Muscle layer of colon (tissue), 2 donors: ENCODE results near the gene SMCHD1.

Experiments used
- H3K27ac ChIP-seq: one replicate; pipeline ENCODE4 v1.7.0; 2013; ENCODE audit warnings: low read depth, mild to moderate bottlenecking, low read length, moderate library complexity
- H3K27me3 ChIP-seq, 2 donors: one replicate each; pipeline ENCODE4 v1.7.0; 2013; ENCODE audit warnings: low read length in 2 of 2, mild to moderate bottlenecking in 2 of 2; ENCODE audit not compliant: insufficient read depth in 2 of 2, control insufficient read depth in 1 of 2
- H3K36me3 ChIP-seq: one replicate; pipeline ENCODE4 v1.7.0; 2013; ENCODE audit warnings: mild to moderate bottlenecking, low read length; ENCODE audit not compliant: insufficient read depth
- H3K4me1 ChIP-seq: one replicate; pipeline ENCODE4 v1.7.0; 2013; ENCODE audit warnings: mild to moderate bottlenecking, low read length; ENCODE audit not compliant: insufficient read depth
- H3K4me3 ChIP-seq, 2 donors: one replicate each; pipeline ENCODE4 v1.7.0; 2013; ENCODE audit warnings: low read length in 2 of 2, low read depth in 1 of 2, mild to moderate bottlenecking in 1 of 2, moderate library complexity in 1 of 2
- H3K9ac ChIP-seq: one replicate; pipeline ENCODE4 v1.7.0; 2013; ENCODE audit warnings: low read length
- H3K9me3 ChIP-seq: one replicate; pipeline ENCODE4 v1.7.0; 2013; ENCODE audit warnings: mild to moderate bottlenecking, low read length
- donor health status: abdominal sarcoma.
- donor health status: Adenocarcinoma of cecum.

Gene SMCHD1

DNA sequence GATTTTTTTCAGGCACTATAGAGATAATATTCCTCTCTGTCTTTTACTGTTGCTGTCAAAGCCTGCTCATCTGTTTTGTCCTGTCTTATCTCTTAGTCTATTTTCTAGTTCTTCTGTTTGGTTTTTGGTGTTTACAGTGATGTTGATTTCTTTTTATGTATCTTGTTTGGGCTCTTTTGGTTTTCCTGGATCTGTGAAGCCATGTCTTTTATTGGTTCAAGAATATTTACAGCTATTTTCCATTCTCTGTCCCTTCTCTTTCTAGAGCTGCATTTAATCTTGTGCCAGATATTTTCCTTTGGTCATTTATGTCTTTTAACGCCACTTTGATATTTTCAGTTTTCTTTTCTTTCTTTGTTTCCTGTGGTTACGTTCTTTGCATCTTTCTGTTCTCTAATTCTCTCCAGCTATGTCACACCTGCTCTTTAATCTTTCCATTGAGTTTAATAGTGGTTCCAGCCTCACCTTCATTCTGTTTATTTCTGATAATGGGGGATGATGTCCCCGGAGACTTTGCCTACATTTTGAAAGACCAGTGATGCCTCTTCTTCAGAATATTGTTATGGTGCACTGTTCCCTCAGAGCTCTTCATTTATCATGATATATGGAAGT is 32.0 kb downstream of the SMCHD1 start:
- H3K27ac ChIP-seq: no peak overlapping the region
- peaks cover 16% of the 10 kb centered on the region for H3K36me3 ChIP-seq
- no peak overlapping the region for H3K4me3 ChIP-seq
- H3K9ac ChIP-seq: no peak overlapping the region
- H3K27me3 ChIP-seq: no peaks in the 10 kb centered on the region
- no peaks in the 10 kb centered on the region for H3K4me1 ChIP-seq
- no peaks in the 10 kb centered on the region for H3K9me3 ChIP-seq

- H3K4me1 ChIP-seq: no peaks in the 10 kb centered on the region
- H3K9ac ChIP-seq: no peak overlapping the region
- H3K9me3 ChIP-seq: no peaks in the 10 kb centered on the region
- peaks cover 49% of the 10 kb centered on the region for H3K36me3 ChIP-seq
- no peak overlapping the region for H3K4me3 ChIP-seq
- no peak overlapping the region for H3K27ac ChIP-seq
- H3K27me3 ChIP-seq: no peaks in the 10 kb centered on the region
Observed at GRCh38 chr18:2692508-2692907, 37.0 kb downstream of the SMCHD1 start.

- Histone ChIP-seq H3K36me3 (peaks cover 63% of the 10 kb centered on the region), H3K27ac (no peak overlapping the region), H3K9ac (no peak overlapping the region), H3K27me3 (no peaks in the 10 kb centered on the region), H3K4me1 (no peaks in the 10 kb centered on the region), H3K4me3 (no peak overlapping the region), H3K9me3 (no peaks in the 10 kb centered on the region)
Observed at GRCh38 chr18:2697184-2697583, 41.7 kb downstream of the SMCHD1 start.

- no peaks in the 10 kb centered on the region for H3K9me3 ChIP-seq
- no peak overlapping the region for H3K4me3 ChIP-seq
- H3K36me3 ChIP-seq: peaks cover 49% of the 10 kb centered on the region
- no peaks in the 10 kb centered on the region for H3K27me3 ChIP-seq
- H3K9ac ChIP-seq: no peak overlapping the region
- no peak overlapping the region for H3K27ac ChIP-seq
- H3K4me1 ChIP-seq: no peaks in the 10 kb centered on the region
Observed at GRCh38 chr18:2699001-2699400, 43.5 kb downstream of the SMCHD1 start.

DNA sequence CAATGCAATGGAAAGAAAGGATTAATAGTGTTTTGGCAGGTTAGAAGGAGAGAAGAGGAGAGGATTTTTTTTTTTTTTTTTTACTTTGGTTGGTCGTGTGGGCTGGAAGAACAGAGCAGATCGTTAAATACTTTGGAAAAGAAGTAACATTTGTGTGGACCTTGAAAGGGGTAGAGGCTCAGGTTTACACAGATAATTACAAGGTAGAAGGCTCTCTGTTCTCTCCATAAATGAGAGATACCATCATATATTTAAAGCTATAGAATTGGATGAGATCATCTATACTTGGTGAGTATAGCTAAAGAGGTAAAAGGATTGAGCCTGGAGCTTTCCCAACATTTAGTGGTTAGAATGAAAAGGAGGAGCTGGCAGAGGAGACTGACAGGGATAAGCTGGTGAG is 49.0 kb downstream of the SMCHD1 start:
- Histone ChIP-seq H3K36me3 (peaks cover 40% of the 10 kb centered on the region), H3K9ac (no peak overlapping the region), H3K4me1 (no peaks in the 10 kb centered on the region), H3K27ac (no peak overlapping the region), H3K9me3 (no peaks in the 10 kb centered on the region), H3K27me3 (no peaks in the 10 kb centered on the region), H3K4me3 (no peak overlapping the region)

GRCh38 chr18:2706903-2707302 is 51.4 kb downstream of the SMCHD1 start:
- H3K36me3 ChIP-seq: peaks cover 23% of the 10 kb centered on the region
- no peaks in the 10 kb centered on the region for H3K4me1 ChIP-seq
- no peaks in the 10 kb centered on the region for H3K27me3 ChIP-seq
- H3K9ac ChIP-seq: no peak overlapping the region
- H3K4me3 ChIP-seq: no peak overlapping the region
- no peak overlapping the region for H3K27ac ChIP-seq
- no peaks in the 10 kb centered on the region for H3K9me3 ChIP-seq

DNA sequence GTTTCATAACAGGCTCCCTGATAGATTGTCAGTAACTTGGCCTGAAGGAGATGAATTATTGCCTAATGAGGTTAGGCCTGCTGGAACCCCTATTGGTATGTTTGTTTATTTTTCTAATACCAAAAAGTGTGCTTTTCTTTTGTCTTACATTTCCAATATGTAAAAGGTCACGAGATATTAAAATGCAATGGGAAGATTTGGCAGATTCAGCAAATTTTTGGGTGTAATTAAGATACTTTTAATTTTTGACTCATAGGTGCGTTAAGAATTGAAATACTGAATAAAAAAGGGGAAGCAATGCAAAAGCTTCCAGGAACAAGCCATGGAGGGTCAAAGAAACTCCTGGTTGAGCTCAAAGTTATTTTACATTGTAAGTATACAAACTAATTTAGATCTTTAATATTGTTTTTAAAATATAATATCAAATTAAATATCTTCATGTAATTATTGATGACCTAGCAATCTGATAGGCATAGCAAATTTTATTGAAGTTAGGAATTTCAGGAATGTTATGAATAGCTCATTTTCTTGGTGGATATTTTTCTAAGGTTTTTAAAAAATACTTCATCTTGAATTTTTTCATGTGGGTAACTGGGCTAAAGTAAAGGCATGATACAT is 52.1 kb downstream of the SMCHD1 start:
- no peaks in the 10 kb centered on the region for H3K27me3 ChIP-seq
- H3K27ac ChIP-seq: no peak overlapping the region
- no peaks in the 10 kb centered on the region for H3K4me1 ChIP-seq
- no peak overlapping the region for H3K4me3 ChIP-seq
- H3K36me3 ChIP-seq: peaks cover 28% of the 10 kb centered on the region
- H3K9me3 ChIP-seq: no peaks in the 10 kb centered on the region
- H3K9ac ChIP-seq: no peak overlapping the region

DNA sequence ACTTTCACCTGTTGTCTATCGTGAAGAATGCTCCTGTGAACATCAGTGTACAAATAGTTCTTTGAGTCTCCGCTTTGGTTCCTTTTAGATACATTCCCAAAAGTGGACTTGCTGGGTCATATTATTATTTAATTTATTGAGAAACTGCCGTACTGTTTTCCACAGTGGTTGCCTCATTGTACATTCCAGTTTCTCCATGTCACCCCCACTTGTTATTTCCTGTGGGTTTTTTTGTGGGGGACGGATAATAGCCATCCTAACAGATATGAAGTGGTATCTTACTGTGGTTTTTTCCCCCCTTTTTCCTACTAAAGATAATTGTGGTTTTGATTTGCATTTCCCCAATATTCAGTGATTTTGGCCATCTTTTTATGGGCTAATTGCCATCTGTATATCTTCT is 53.8 kb downstream of the SMCHD1 start:
- Histone ChIP-seq H3K9ac (no peak overlapping the region), H3K4me1 (no peaks in the 10 kb centered on the region), H3K36me3 (peaks cover 36% of the 10 kb centered on the region), H3K27ac (no peak overlapping the region), H3K27me3 (no peaks in the 10 kb centered on the region), H3K4me3 (no peak overlapping the region), H3K9me3 (no peaks in the 10 kb centered on the region)

GRCh38 chr18:2714140-2714539 is 58.6 kb downstream of the SMCHD1 start:
- no peak overlapping the region for H3K4me3 ChIP-seq
- H3K27ac ChIP-seq: no peak overlapping the region
- H3K4me1 ChIP-seq: peaks cover 12% of the 10 kb centered on the region
- no peaks in the 10 kb centered on the region for H3K27me3 ChIP-seq
- no peak overlapping the region for H3K9ac ChIP-seq
- no peaks in the 10 kb centered on the region for H3K9me3 ChIP-seq
- H3K36me3 ChIP-seq: peaks cover 37% of the 10 kb centered on the region

DNA sequence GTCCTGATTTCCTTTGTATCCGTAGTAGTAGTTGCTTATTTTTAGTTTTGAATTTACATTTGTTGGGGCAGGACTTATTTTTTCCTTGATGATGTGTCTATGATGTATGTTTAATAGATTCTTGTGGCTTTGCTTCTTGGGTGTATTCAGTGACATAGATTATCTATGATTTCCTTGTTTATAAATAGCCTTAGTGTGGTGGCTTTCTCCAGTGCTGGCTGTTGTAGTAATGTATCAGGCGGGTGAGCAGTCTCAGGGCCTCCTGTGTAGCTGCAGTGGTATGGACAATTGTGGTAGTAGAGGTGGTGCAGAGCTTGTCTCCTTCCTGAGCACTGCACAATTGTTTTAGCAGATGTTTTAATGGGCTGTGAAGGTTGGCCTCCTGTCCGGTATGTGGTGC is 60.5 kb downstream of the SMCHD1 start:
- no peak overlapping the region for H3K4me3 ChIP-seq
- H3K36me3 ChIP-seq: peaks cover 41% of the 10 kb centered on the region

GRCh38 chr18:2716394-2717326 is 61.1 kb downstream of the SMCHD1 start:
- Histone ChIP-seq H3K27ac (no peak overlapping the region), H3K27me3 (no peaks in the 10 kb centered on the region), H3K4me3 (no peak overlapping the region), H3K36me3 (peaks cover 45% of the 10 kb centered on the region), H3K4me1 (peaks cover 12% of the 10 kb centered on the region), H3K9me3 (no peaks in the 10 kb centered on the region), H3K9ac (no peak overlapping the region)

More for the DNA sequence above, 60.5 kb downstream of the SMCHD1 start:
- no peak overlapping the region for H3K9ac ChIP-seq
- no peak overlapping the region for H3K27ac ChIP-seq
- peaks cover 12% of the 10 kb centered on the region for H3K4me1 ChIP-seq
- H3K9me3 ChIP-seq: no peaks in the 10 kb centered on the region
- H3K27me3 ChIP-seq: no peaks in the 10 kb centered on the region
